Gastroesophageal sphincter (tissue), 3 donors: Measurements from ENCODE around the gene CHAC1.

Experiments
- CTCF ChIP-seq, 4 experiments: fragments of 200-600 bp in 2 of 4; fragments of 450-650 bp in 2 of 4; sonication (generic) in 1 of 4; IDR thresholded peaks; one replicate each; pipeline ENCODE4 v1.5.1; 2017 to 2019; ENCODE audit warnings: antibody characterized with exemption in 4 of 4, mild to moderate bottlenecking in 2 of 4, moderate library complexity in 2 of 4
- EP300 ChIP-seq: sonication (generic); formaldehyde crosslinking; IDR thresholded peaks from one replicate; pipeline ENCODE4 v1.6.1; 2017; ENCODE audit warnings: antibody characterized with exemption, mild to moderate bottlenecking
- POLR2AphosphoS5 ChIP-seq: sonication (generic); formaldehyde crosslinking; IDR thresholded peaks from one replicate; pipeline ENCODE4 v1.6.1; 2017; ENCODE audit warnings: antibody characterized with exemption

- TF ChIP-seq CTCF (IDR thresholded peaks at IDR 0.05) (no peak), POLR2AphosphoS5 (no peak), EP300 (no peak)
These were observed 38.8 kb upstream of the CHAC1 start for GRCh38 chr15:40914486-40914885.
